C1 segment of cervical spinal cord (tissue), 14 donors: ENCODE data around the gene VAT1.
"Not testable (repeated sequence)": the region's sequence is repeated elsewhere in the genome, so short reads cannot be mapped to it uniquely, and the experiment has no call there.

ENCODE experiments used
- DNase-seq, 14 donors: peaks; one replicate each; lab custom pipeline; 2025; lab: John Stamatoyannopoulos, UW

The VAT1 gene

GRCh38 chr17:42975701-42976100 is 46.5 kb downstream of the VAT1 start:
- not testable (repeated sequence) for DNase-seq

- no peak for DNase-seq
These were observed 46.9 kb downstream of the VAT1 start for GRCh38 chr17:42975265-42975664.

GRCh38 chr17:42973323-42973722 is 48.9 kb downstream of the VAT1 start:
- DNase-seq, result not testable (repeated sequence)

GRCh38 chr17:42971589-42971988 is 50.6 kb downstream of the VAT1 start:
- DNase-seq, result no peak

GRCh38 chr17:42969001-42969581 is 53.1 kb downstream of the VAT1 start:
- DNase-seq, result peak in 1 of 14 donors; percentile 9

- DNase-seq, result no peak
These were observed 54.3 kb downstream of the VAT1 start for GRCh38 chr17:42967925-42968324.
